Measurements from ENCODE around the gene CFAP73. TPM values are rescaled to one million over a fixed set of nuclear protein-coding genes. Genes with fewer than 3 reads are reported as not detected.

CFAP73 gene
- total RNA-seq, 1 experiment from 2014 or later, result 0.34 TPM

DNA sequence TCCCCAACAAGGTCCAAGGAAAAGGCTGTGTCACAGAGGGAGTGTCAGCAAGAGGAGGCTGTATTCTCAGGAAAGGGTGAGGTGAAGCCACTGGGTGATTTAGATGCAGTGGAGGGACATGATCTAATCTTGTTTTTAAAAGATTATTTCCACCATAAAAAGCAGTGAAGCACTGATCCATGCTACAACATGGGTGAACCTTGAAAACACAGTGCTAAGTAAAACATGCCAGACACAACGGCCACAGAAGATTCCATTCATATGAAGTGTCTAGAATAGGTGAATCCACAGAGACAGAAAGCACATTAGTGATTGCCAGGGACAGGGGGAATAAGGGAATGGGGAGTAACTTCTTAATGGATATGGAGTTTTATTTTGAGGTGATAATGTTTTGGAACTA lies 48.8 kb downstream of the CFAP73 start:
- no TSS peak for BruUV-seq (replicated peaks)
- H3K9ac ChIP-seq (ENCODE audit: low read length), result no peak overlapping the region
- H2AFZ ChIP-seq (ENCODE audit: low read depth, low read length, poor library complexity, severe bottlenecking), result no peak overlapping the region
- no peaks in the 10 kb centered on the region for H3K79me2 ChIP-seq (ENCODE audit: insufficient read depth, low read length)
- ChIA-PET POLR2A (no interaction called here), CTCF (no interaction called here), RAD21 (ENCODE audit: low non-redundant PET in 1 of 2, low total read pairs in 2 of 2, uncharacterized antibody in 2 of 2, unreplicated experiment in 2 of 2) (no interaction called here)
- no peak overlapping the region for H3K27ac ChIP-seq (ENCODE audit: low read depth, low read length)
- DNase-seq (ENCODE audit: low read depth, low spot score) (no peak), ATAC-seq (no peak)
- no peaks in the 10 kb centered on the region for H3K27me3 ChIP-seq (ENCODE audit: insufficient read depth, low read length)
- H3K9me2 ChIP-seq (ENCODE audit: insufficient read depth), result no peaks in the 10 kb centered on the region
- H3K4me1 ChIP-seq (ENCODE audit: control insufficient read depth in 1 of 2, insufficient read depth in 2 of 2, low read length in 2 of 2), result peaks cover 17 to 31% of the 10 kb centered on the region in 2 experiments
- intact Hi-C loops (cut with micrococcal nuclease), result loop anchor here (5.0 to 10.0 kb wide), 2 partner anchors 99 to 137 kb away; partner anchors contain the start of gene SLC8B1
- no peaks in the 10 kb centered on the region for H3K36me3 ChIP-seq (ENCODE audit: control insufficient read depth in 1 of 2, insufficient read depth in 2 of 2, low read length in 2 of 2)
- H3K9me3 ChIP-seq (ENCODE audit: control insufficient read depth in 1 of 2, insufficient read depth in 1 of 2, low read depth in 1 of 2, low read length in 2 of 2), result no peaks in the 10 kb centered on the region
- TF ChIP-seq ZNF274 (IDR thresholded peaks at IDR 0.05; ENCODE audit: low read depth, low read length), result no peak
- no peaks in the 10 kb centered on the region for H4K20me1 ChIP-seq (ENCODE audit: insufficient read depth)
- H3K4me2 ChIP-seq (ENCODE audit: low read length), result no peak overlapping the region
- H3K4me3 ChIP-seq (replicated peaks in 1 of 2; ENCODE audit: low read depth in 1 of 2, low read length in 2 of 2), result no peak overlapping the region

DNA sequence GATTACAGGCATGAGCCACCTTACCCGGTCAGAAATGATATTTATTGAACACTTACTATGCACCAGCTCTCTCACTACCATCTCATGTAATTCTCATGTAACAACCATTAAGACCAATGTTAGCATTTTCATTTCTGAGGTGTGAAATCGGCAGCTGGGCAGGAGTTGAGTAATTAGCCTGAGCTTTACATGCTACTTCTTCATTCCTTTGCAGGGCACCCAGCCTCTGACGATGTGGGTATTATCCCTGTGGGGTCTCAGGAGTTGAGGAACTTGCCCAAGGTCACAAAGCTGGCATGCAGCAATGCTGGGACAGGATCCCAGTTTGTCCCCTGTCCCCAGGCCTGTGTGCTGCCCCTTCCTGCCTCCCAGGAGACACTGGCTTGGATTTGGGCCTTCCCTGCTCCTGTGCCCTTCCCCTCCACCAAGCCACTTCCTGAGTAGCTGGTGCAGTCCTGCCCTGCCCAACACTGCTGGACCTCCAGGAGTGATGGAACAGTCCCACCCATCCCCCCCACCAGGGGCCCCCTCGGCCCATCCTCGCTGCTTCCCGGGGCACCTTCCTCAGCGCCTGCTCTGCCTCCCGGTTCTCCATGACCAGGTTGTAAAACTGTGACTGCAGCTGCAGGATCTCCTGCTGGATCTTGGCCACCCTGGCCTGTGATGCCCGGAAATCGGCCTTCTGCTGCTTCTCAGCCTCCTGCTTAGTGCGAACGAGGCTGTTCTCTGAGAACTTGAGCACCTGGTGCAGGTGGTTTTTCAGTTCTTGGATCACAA lies 50.7 kb downstream of the CFAP73 start:
- ChIA-PET CTCF (no interaction called here), POLR2A (no interaction called here)
- ATAC-seq, result no peak

More for the DNA sequence above, 50.7 kb downstream of the CFAP73 start:
- no TSS peak for BruUV-seq (replicated peaks)
- Histone ChIP-seq H3K9me2 (ENCODE audit: insufficient read depth) (no peaks in the 10 kb centered on the region), H3K4me1 (ENCODE audit: control insufficient read depth in 1 of 2, insufficient read depth in 2 of 2, low read length in 2 of 2) (peaks cover 14 to 25% of the 10 kb centered on the region in 2 experiments), H3K27ac (ENCODE audit: low read depth, low read length) (no peak overlapping the region), H2AFZ (ENCODE audit: low read depth, low read length, poor library complexity, severe bottlenecking) (no peak overlapping the region), H3K4me3 (replicated peaks in 1 of 2; ENCODE audit: low read depth in 1 of 2, low read length in 2 of 2) (no peak overlapping the region), H3K27me3 (ENCODE audit: insufficient read depth, low read length) (no peaks in the 10 kb centered on the region), H4K20me1 (ENCODE audit: insufficient read depth) (no peaks in the 10 kb centered on the region), H3K4me2 (ENCODE audit: low read length) (no peak overlapping the region), H3K9ac (ENCODE audit: low read length) (no peak overlapping the region), H3K36me3 (ENCODE audit: control insufficient read depth in 1 of 2, insufficient read depth in 2 of 2, low read length in 2 of 2) (no peaks in the 10 kb centered on the region), H3K79me2 (ENCODE audit: insufficient read depth, low read length) (no peaks in the 10 kb centered on the region), H3K9me3 (ENCODE audit: control insufficient read depth in 1 of 2, insufficient read depth in 1 of 2, low read depth in 1 of 2, low read length in 2 of 2) (no peaks in the 10 kb centered on the region)
- RAD21 ChIA-PET (ENCODE audit: low non-redundant PET in 1 of 2, low total read pairs in 2 of 2, uncharacterized antibody in 2 of 2, unreplicated experiment in 2 of 2), result no interaction called here
- no peak for DNase-seq (ENCODE audit: low read depth, low spot score)
- intact Hi-C loops (cut with micrococcal nuclease), result no loop called here
- TF ChIP-seq SRF (IDR thresholded peaks at IDR 0.05; ENCODE audit: low read depth) (no peak), CBX3 (IDR thresholded peaks at IDR 0.05; ENCODE audit: low read depth) (no peak), CEBPB (IDR thresholded peaks at IDR 0.05; ENCODE audit: low read depth) (no peak), POLR2A (IDR thresholded peaks at IDR 0.05; ENCODE audit: borderline replicate concordance, extremely low read depth, insufficient read depth, insufficient read length) (no peak), JUND (IDR thresholded peaks at IDR 0.05) (no peak), EZH2 (IDR thresholded peaks at IDR 0.05) (no peak)
- TF ChIP-seq, protein P1, sequence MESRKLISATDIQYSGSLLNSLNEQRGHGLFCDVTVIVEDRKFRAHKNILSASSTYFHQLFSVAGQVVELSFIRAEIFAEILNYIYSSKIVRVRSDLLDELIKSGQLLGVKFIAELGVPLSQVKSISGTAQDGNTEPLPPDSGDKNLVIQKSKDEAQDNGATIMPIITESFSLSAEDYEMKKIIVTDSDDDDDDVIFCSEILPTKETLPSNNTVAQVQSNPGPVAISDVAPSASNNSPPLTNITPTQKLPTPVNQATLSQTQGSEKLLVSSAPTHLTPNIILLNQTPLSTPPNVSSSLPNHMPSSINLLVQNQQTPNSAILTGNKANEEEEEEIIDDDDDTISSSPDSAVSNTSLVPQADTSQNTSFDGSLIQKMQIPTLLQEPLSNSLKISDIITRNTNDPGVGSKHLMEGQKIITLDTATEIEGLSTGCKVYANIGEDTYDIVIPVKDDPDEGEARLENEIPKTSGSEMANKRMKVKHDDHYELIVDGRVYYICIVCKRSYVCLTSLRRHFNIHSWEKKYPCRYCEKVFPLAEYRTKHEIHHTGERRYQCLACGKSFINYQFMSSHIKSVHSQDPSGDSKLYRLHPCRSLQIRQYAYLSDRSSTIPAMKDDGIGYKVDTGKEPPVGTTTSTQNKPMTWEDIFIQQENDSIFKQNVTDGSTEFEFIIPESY (IDR thresholded peaks at IDR 0.05; ENCODE audit: extremely low read depth, insufficient replicate concordance, low read length), result no peak
- TF ChIP-seq, protein P2, sequence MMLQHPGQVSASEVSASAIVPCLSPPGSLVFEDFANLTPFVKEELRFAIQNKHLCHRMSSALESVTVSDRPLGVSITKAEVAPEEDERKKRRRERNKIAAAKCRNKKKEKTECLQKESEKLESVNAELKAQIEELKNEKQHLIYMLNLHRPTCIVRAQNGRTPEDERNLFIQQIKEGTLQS (IDR thresholded peaks at IDR 0.05), result no peak

All from HCT116 (cell line).